T-helper 17 cell (primary cell): ENCODE measurements around the gene SOX2. TPM values are rescaled to one million over a fixed set of nuclear protein-coding genes. Genes with fewer than 3 reads are reported as not detected.

Source experiments
- ATAC-seq: fragments of 150-1000 bp; cut with Tn5 transposase; 2 replicates; pipeline ENCODE4 v1.10.0; 2021; ENCODE audit warnings: mild to moderate bottlenecking, moderate library complexity
- DNase-seq, 3 donors: peaks; one replicate each; pipeline versions ENCODE4 v3.0.0 to v3.0.0-alpha.2; 2020 to 2021
- H3K9me3 ChIP-seq: one replicate; pipeline ENCODE4 v1.7.0; 2013; ENCODE audit warnings: low read length, mild to moderate bottlenecking; ENCODE audit not compliant: control insufficient read depth, poor library complexity, severe bottlenecking
- H3K27ac Mint-ChIP-seq: one replicate; pipeline ENCODE4 v1.8.0; 2022; ENCODE audit warnings: mild to moderate bottlenecking, moderate library complexity, mixed read lengths
- H3K27me3 Mint-ChIP-seq: one replicate; pipeline ENCODE4 v1.8.0; 2022; ENCODE audit warnings: mixed read lengths
- H3K36me3 Mint-ChIP-seq: one replicate; pipeline ENCODE4 v1.8.0; 2022; ENCODE audit warnings: low read depth, mixed read lengths
- H3K4me1 Mint-ChIP-seq: one replicate; pipeline ENCODE4 v1.8.0; 2022; ENCODE audit warnings: mild to moderate bottlenecking, mixed read lengths
- H3K4me3 Mint-ChIP-seq: one replicate; pipeline ENCODE4 v1.8.0; 2022; ENCODE audit warnings: mild to moderate bottlenecking, moderate library complexity, mixed read lengths
- total RNA-seq, 4 donors: library from RNA in 2 of 4; stranded (reverse) in 2 of 4; gene quantifications; one replicate each; pipeline ENCODE4 v1.2.3 and lab custom pipeline; 2022 to 2026

SOX2 gene
- total RNA-seq, 2 donors from 2014 or later: not detected

DNA sequence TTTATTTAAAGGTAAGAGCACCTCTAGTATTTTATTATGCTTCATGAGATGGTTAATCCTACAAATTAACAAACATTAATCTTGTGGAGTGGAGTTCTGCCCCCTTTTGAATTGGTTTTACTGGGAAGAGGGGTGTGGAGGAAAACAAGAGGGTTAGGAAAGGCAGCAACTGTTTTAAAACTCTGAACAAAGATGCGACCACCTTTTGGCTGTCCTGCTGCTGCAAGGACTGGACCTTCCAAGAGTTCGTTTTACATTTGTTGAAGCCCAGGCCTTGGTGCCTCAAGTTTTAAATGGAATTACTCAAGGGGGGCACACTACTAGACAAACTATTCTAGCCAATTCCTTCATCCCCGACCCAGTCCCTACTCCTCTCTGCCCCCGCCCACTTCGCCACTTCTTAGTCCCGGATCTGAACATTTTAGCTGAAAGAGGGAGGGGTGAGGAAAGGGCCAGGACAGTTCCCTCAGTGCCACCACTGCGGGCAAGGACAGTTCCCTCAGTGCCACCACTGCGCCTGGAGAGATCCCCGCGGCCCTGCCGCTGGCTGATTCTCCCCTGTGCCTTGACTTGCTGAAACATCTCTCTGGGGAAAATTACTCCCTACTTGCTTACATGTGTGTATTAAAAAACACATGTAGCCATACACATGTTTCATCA lies 11.2 kb downstream of the SOX2 start:
- no peaks in the 10 kb centered on the region for H3K9me3 ChIP-seq
- DNase-seq: no peak
- no peak overlapping the region for H3K27ac Mint-ChIP-seq
- H3K36me3 Mint-ChIP-seq: peaks cover 3% of the 10 kb centered on the region
- no peak for ATAC-seq
- H3K4me1 Mint-ChIP-seq: no peaks in the 10 kb centered on the region
- H3K4me3 Mint-ChIP-seq: no peak overlapping the region
- peaks cover 77% of the 10 kb centered on the region for H3K27me3 Mint-ChIP-seq

DNA sequence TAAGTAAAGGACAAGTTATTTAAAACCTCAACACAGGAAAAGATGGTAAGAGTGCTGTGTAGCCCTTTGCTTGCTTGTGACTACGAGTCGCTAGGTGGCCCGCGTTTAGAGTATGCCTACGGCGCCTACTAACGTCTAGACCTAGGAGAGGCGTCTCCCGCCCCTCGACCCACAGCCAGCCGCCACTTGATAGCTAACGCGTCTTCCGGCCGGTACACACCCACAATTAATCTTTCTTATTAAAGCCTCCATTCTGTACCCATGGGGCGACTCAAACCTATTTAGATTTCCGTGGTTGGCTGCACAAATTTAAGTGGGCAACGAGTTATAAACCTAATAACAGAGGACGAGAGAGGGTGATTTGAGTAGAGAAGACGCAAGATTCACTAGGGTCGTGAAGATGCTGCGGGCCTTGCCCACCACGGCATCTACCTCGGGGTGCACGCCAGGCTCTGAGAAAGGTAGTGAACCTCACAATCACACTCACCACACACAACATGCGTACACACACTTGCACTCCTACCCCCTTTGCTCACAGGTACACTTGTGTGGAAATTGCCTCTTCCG lies 12.0 kb downstream of the SOX2 start:
- H3K4me1 Mint-ChIP-seq: no peaks in the 10 kb centered on the region
- no peak overlapping the region for H3K4me3 Mint-ChIP-seq
- peak overlapping the region; percentile 54 for H3K27ac Mint-ChIP-seq
- ATAC-seq (no peak), DNase-seq (no peak)
- H3K36me3 Mint-ChIP-seq: peaks cover 3% of the 10 kb centered on the region
- H3K27me3 Mint-ChIP-seq: peaks cover 77% of the 10 kb centered on the region
- H3K9me3 ChIP-seq: no peaks in the 10 kb centered on the region

DNA sequence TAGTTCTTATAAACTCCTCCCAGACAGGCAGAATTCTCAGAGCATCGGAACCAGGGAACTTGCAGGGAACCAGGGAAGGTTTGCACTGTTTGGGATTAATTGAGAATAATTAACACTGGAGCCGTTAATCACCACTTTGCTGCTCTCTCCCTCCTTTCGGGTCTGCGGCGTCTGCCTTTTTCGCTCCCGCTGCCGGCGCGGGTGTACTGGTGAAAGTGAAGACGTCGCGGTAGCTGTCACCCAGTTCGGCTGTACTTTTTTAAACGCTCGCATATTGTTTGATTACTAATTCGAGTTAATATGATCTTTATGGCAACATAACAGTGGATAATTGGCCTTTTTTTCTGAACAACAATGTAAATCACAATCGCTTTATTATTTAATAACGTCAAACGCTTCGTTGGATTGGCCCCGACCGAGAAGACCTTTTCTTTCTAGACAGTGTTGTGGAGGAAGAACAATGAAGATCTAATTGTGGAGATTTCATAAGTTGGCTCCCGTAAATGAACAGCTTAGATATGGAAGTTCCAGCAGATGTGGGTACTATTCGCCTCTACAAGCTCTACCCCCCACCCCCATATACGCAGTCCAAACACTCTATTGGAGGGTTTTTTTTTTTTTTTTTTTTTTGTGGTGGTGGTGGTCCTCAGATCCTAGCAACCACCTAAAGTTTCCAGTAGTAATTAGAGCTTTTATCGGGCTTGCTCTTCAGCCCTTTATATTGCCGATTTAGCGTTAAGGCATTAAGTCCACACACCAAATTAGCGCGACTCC lies 12.7 kb downstream of the SOX2 start:
- peaks cover 3% of the 10 kb centered on the region for H3K36me3 Mint-ChIP-seq
- no peaks in the 10 kb centered on the region for H3K9me3 ChIP-seq
- H3K27ac Mint-ChIP-seq: peak overlapping the region; percentile 54
- H3K27me3 Mint-ChIP-seq: peaks cover 77% of the 10 kb centered on the region
- H3K4me3 Mint-ChIP-seq: peak overlapping the region; percentile 4
- DNase-seq (no peak), ATAC-seq (no peak)
- H3K4me1 Mint-ChIP-seq: no peaks in the 10 kb centered on the region

DNA sequence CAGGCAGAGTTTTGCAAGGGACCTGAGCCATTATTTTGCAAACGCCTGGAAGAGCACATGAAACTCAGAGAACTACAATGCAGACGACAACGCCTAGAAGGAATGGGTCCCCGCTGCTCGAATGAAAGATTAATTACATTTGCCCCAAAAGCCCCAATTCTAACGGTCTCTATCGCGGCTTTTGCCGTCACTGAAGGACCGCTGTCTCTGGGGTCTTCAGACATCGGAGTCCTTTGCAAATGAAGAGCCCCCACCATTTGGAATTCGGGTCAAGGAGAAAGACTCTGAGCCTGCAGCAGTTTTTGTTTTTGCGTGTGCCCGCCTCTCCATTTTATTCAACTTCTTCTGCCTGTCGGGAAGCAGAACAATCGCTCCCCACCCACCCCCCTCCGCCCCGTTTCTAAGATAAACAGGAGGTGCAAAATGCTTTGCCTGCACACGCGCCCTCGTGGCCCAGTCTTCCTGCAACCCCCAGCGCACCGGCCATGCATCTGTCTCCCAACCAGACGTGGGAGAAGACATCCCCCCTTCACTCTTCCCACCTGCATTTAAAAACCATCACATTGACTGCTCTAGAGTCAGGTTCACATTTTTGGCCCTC lies 13.5 kb downstream of the SOX2 start:
- peak overlapping the region; percentile 54 for H3K27ac Mint-ChIP-seq
- peaks cover 2% of the 10 kb centered on the region for H3K36me3 Mint-ChIP-seq
- H3K4me1 Mint-ChIP-seq: no peaks in the 10 kb centered on the region
- peaks cover 75% of the 10 kb centered on the region for H3K27me3 Mint-ChIP-seq
- H3K4me3 Mint-ChIP-seq: peak overlapping the region; percentile 49
- no peaks in the 10 kb centered on the region for H3K9me3 ChIP-seq
- ATAC-seq (no peak), DNase-seq (no peak)

DNA sequence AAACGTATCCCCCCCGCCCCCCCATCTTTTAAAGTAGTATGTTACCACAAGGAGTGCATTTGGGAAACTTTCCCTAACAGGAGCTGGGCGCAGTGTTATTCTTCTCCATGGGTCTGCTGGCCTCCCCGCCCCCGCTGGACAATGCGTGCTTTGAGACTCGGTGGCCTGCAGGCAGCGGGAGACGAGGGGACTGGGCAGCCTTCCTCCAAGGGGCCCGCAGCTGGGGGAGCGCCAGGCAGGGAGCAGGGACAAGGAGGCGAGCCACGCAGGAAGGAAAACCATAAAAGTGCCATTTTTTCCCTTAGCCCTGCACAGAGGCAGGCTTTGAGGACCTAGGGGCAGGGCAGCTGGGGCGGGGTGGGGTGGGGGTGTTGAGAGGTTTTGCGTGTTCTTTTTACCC lies 14.1 kb downstream of the SOX2 start:
- no peaks in the 10 kb centered on the region for H3K9me3 ChIP-seq
- Mint-ChIP-seq H3K36me3 (peaks cover 2% of the 10 kb centered on the region), H3K27me3 (peaks cover 75% of the 10 kb centered on the region), H3K4me1 (no peaks in the 10 kb centered on the region), H3K4me3 (peak overlapping the region; percentile 49), H3K27ac (no peak overlapping the region)
- no peak for DNase-seq
- no peak for ATAC-seq

DNA sequence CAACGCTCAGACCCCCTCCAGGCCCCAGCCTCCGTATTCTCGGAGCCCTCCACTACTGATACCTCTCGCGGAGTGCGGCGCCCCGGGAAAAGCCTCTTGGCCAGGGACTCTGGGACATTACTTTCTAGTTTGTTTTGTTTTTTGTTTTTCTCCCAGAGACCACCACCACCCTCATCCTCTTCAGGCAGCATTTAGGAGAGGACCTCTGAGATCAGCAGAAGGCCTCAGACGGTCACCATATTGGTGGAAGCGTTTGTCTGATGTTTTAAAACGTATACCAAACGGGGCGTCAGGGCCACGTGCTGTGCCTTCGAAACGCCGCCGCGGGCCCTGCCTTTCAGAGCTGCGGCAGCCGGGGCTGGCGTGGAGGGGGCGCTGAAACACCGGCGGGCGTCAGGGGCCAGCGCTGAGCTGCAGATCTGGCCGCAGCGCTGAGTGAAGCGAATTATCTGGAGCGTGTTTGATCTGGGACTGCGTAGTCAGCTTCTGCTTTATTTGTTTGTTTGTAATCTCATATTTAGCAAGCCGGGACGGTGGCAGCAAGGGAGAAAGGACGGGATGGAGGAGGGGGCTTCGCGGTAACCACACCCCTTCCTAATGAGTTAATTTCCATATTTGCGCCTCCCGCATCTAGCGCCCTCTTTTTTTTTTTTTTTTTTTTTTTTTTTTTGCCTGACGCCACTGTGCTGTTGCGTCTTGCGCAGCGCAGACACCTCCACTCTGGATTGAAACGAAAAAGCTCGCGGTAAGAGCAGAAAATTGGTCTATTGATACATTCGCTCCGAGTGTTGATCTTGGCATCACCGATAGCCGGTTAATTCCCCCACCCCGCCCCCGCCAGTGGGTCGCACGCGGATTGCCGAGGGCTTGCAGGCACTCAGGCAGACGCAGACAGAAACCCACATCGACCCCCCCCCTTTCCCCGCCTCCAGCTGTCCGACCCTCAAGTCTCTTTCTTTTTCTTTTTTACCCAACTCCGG lies 14.9 kb downstream of the SOX2 start:
- ATAC-seq (no peak), DNase-seq (no peak)
- Mint-ChIP-seq H3K4me1 (no peaks in the 10 kb centered on the region), H3K27ac (no peak overlapping the region), H3K4me3 (peak overlapping the region; percentile 39), H3K27me3 (peaks cover 71% of the 10 kb centered on the region), H3K36me3 (peaks cover 2% of the 10 kb centered on the region)
- H3K9me3 ChIP-seq: no peaks in the 10 kb centered on the region

DNA sequence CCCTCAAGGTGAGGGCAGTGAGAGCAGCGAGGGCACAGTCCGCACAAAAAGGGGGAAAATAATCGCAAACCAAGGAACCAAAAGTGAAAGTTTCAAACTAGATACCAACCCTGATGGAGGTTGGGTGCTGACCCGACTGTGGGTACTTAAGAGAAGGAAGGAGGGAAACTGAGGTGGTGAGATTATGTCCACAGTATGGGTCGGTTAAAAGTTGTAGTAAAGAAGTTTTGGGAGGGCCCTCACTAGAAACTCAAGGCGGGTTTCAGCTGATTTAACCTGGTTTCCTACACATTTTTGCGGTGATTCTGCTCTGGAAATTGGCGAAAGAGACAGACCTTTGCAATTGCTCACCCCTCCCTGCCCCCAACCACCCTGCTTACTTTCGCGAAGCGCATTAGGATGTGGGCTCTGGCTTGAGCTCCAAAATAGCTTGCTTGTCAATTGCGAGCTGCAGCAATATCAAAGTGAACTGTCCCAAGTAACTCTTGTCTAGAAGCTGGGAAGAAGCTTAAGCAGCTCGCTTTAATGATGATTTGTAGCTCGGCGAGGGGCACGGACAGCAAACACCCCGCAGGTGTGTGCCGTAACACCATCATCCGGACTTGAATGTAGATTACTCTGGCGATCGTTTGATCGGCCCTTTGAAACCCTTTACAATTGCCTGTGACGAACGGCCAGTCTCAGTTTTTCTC lies 15.8 kb downstream of the SOX2 start:
- no peaks in the 10 kb centered on the region for H3K4me1 Mint-ChIP-seq

DNA sequence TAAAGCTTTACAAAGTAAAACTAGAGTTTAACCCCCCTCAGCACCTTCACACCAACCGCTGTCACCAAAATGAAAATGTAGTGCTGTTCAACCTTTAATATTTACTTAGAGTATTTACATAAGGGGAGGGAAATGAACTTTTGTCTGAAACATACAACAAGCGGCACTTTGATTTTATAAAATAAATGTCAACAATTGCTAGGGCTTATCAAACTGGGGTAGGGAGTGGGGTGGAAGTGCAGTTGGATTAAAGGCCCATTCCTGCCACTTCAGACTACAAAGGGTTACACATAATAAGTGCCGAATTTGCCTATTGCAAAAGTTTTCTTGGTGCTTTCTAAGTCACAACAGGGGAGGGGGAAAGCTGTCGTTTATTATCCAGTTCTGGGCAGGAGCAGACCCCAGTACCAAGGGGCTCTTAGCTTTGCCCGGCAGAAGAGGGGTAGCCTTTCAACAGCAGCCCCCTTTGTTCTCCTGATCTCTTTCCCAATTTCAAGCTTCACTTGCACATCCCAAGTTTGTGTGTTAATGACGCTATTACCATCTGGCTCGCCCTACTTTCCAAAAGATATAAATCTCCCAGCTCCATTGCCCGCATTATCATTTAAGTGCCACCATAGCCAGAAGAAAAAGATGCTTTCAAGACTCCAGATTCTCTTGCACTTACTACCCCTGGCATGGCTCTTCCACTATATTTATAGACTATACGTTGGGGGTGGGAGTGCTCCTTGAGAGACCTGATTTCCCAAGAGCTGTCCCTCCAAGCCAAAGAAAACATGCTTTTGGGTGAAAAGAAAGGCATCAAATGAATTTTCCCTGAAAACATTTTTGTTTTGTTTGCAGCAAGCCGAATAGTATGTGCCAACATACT lies 17.0 kb downstream of the SOX2 start:
- no peak for ATAC-seq
- H3K27me3 Mint-ChIP-seq: peaks cover 58% of the 10 kb centered on the region
- H3K27ac Mint-ChIP-seq: no peak overlapping the region

More for the DNA sequence above, 15.8 kb downstream of the SOX2 start:
- peaks cover 2% of the 10 kb centered on the region for H3K36me3 Mint-ChIP-seq
- peak overlapping the region; percentile 39 for H3K4me3 Mint-ChIP-seq
- ATAC-seq (no peak), DNase-seq (no peak)
- H3K27ac Mint-ChIP-seq: no peak overlapping the region
- H3K27me3 Mint-ChIP-seq: peaks cover 68% of the 10 kb centered on the region
- H3K9me3 ChIP-seq: no peaks in the 10 kb centered on the region

DNA sequence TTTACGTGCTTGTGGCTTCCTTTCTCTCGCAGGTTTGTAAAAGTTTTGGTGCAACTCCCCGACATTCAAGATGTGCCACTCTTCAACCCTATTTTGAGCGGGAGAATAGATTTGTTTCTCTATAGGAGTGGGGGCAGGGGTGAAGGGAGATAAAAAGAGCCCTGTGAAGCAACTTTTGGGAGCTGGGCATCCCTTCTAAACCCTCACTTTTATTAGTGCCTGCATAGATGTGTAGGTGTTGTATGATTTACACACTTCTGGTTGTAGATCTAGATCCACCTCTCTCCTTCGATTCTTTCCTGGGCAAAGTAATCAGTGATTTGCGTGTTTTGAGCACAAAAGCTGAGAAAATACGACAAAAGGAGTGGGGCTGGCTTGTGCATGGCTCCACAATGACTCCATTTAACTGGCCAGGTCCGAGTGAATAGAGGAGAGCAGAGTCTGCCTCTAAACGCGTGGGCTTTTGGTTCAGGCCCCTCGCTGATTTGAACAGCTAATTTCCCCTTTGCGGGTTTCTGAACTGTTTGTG lies 17.7 kb downstream of the SOX2 start:
- DNase-seq: no peak

More for the DNA sequence above, 17.0 kb downstream of the SOX2 start:
- no peaks in the 10 kb centered on the region for H3K9me3 ChIP-seq
- Mint-ChIP-seq H3K4me3 (no peak overlapping the region), H3K4me1 (no peaks in the 10 kb centered on the region), H3K36me3 (peaks cover 2% of the 10 kb centered on the region)
- no peak for DNase-seq

DNA sequence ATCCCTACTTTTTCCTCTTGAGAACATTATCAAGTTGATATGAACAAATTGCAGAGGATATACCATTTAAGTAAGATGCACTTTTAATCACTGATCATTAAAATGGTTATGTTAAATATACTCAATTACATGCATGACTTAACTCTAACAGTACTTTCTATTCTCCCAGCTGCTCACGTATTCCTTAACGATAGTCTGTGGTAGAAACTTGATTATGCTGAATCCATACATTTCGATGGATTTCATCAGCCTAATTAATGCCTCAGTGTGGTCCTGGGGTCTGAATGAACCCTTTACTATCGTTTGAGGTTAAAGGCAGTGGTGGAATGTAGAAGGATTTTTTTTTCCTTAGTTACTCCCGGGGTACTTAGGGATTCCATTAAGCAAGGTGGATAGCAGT lies 18.6 kb downstream of the SOX2 start:
- Mint-ChIP-seq H3K27ac (no peak overlapping the region), H3K4me3 (no peak overlapping the region), H3K36me3 (peaks cover 2% of the 10 kb centered on the region), H3K4me1 (no peaks in the 10 kb centered on the region), H3K27me3 (peaks cover 43% of the 10 kb centered on the region)
- DNase-seq (no peak), ATAC-seq (no peak)
- no peaks in the 10 kb centered on the region for H3K9me3 ChIP-seq

More for the DNA sequence above, 17.7 kb downstream of the SOX2 start:
- Mint-ChIP-seq H3K27me3 (peaks cover 51% of the 10 kb centered on the region), H3K27ac (peak overlapping the region; percentile 21), H3K36me3 (peaks cover 2% of the 10 kb centered on the region), H3K4me1 (no peaks in the 10 kb centered on the region), H3K4me3 (no peak overlapping the region)
- no peak for ATAC-seq
- no peaks in the 10 kb centered on the region for H3K9me3 ChIP-seq

DNA sequence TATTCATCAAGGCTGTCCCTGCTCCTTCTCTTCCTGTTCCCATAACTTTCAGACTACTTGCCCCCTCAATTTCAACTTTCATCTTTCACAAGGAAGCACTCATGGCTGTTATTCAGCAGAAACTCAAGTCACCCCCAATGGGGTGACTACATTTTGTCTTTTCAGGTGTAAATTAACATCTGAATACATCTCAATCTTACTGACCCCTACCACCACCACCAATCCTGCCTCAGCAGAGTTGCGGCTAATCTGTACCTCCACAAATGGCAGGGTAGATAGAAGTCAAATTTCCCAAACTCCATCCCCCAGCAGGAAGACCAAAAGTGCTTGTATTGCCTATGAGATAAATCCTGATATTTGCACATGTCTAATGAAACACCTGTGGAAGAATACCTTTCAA lies 19.2 kb downstream of the SOX2 start:
- H3K9me3 ChIP-seq: no peaks in the 10 kb centered on the region
- Mint-ChIP-seq H3K4me3 (no peak overlapping the region), H3K36me3 (peaks cover 2% of the 10 kb centered on the region), H3K27ac (no peak overlapping the region), H3K27me3 (peaks cover 43% of the 10 kb centered on the region), H3K4me1 (no peaks in the 10 kb centered on the region)
- DNase-seq (no peak), ATAC-seq (no peak)
